ENCODE measurements around the gene GGNBP2.
"Not testable (repeated sequence)": the region's sequence is repeated elsewhere in the genome, so short reads cannot be mapped to it uniquely, and the experiment has no call there.

Gene GGNBP2

DNA sequence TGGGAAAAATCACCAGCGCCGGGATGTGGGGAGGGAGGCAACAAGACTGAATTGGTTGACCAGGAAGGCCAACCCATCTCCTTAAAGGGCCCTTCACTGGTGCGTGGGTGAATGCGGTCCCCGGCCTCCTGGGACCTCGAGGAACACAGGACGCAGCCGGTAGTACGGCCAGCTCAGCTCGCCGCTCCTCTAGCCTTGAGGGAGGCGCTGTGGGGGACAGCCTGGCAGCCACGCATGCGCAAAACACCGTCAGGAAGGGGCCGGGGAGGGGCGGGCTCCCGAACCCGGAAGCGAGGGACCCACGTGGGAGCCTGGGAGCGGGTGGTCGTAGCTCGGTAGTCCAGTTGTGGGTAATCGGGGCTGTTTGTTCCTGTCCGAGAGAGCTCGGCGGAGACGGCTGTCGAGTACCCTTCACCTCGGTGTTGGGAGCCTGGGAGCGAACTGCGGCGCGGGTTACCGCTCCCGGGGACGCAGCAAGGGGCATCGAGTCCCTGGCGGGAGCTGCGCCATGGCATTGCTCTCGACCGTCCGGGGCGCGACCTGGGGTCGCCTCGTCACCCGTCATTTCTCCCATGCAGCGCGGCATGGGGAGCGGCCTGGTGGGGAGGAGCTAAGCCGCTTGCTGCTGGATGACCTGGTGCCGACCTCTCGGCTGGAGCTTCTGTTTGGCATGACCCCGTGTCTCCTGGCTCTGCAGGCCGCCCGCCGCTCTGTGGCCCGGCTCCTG, 56.7 kb downstream of the GGNBP2 start, which contains the start of gene MRM1:
TSS of gene MRM1 (plus strand) at position 281 of the 727 bp plus-strand sequence. CDS start at position 509, 228 bp downstream.
- ChIA-PET CTCF (interaction anchor here (0.8 to 4.1 kb wide), 14 partner anchors 9 to 640 kb away, joined by 3 to 22 read pairs (median 5); partner anchors contain the start of genes MYO19 and PIGW), POLR2A (interaction anchor here (1.1 kb wide), 1 partner anchor 56 kb away, joined by 4 read pairs; the partner anchor contains the start of gene GGNBP2)
- under 1% methylated on average over 49 of the region's 60 CpGs for WGBS (ENCODE audit: insufficient coverage)
- Histone ChIP-seq H3K36me3 (ENCODE audit: control insufficient read depth in 4 of 4, insufficient read depth in 4 of 4, low read length in 3 of 4) (peaks cover 0 to 33% (median 5%) of the 10 kb centered on the region in 4 experiments), H3K4me1 (ENCODE audit: control extremely low read depth in 1 of 4, control insufficient read depth in 4 of 4, insufficient read depth in 4 of 4, low read length in 3 of 4) (peaks cover 8 to 38% (median 30%) of the 10 kb centered on the region in 4 experiments), H3K27ac (ENCODE audit: insufficient read depth in 1 of 2, low read depth in 1 of 2, low read length in 2 of 2, poor library complexity in 1 of 2, severe bottlenecking in 2 of 2) (peak within 1 kb of the TSS; percentile 67 to 82), H3K4me3 (ENCODE audit: control insufficient read depth in 1 of 7, extremely low read depth in 1 of 7, insufficient read depth in 4 of 7, low read depth in 2 of 7, low read length in 6 of 7) (peak within 1 kb of the TSS; percentile 80 to 97 (median 90)), H3K27me3 (replicated peaks in 2 of 5; ENCODE audit: control insufficient read depth in 4 of 5, insufficient read depth in 5 of 5, low read length in 4 of 5) (no peaks in the 10 kb centered on the region), H3K9me3 (ENCODE audit: control extremely low read depth in 1 of 5, control insufficient read depth in 4 of 5, insufficient read depth in 2 of 5, low read depth in 1 of 5, low read length in 4 of 5) (no peaks in the 10 kb centered on the region)
- peak; percentile 84 to 90 (median 87) for DNase-seq

DNA sequence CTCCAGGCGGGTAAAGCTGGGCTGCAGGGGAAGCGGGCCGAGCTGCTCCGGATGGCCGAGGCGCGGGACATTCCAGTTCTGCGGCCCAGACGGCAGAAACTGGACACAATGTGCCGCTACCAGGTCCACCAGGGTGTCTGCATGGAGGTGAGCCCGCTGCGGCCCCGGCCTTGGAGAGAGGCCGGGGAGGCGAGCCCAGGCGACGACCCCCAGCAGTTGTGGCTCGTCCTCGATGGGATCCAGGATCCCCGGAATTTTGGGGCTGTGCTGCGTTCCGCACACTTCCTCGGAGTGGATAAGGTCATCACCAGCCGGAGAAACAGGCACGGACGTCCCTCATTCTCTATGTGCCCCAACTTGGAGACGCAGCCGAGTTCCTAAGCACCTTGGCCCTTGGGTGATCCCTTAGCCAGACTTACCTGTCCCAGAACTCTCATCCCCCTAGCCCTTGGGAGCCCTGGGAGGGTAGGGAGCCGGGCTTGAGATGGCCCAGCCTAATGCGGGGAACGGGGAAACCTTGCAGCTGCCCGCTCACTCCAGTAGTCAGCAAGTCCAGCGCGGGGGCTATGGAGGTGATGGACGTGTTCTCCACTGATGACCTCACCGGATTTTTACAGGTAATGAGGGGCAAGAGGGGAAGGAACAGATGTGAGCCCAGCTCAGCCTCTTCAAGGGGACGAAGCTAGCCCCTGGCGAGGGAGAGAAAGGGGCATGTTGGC, 57.5 kb downstream of the GGNBP2 start:
- DNase-seq: no peak
- WGBS (ENCODE audit: insufficient coverage): under 1% methylated on average over 38 of the region's 38 CpGs
- H3K36me3 ChIP-seq (ENCODE audit: control insufficient read depth in 4 of 4, insufficient read depth in 4 of 4, low read length in 3 of 4): peaks cover 0 to 28% (median 5%) of the 10 kb centered on the region in 4 experiments
- no peaks in the 10 kb centered on the region for H3K9me3 ChIP-seq (ENCODE audit: control extremely low read depth in 1 of 5, control insufficient read depth in 4 of 5, insufficient read depth in 2 of 5, low read depth in 1 of 5, low read length in 4 of 5)
- peak overlapping the region; percentile 80 to 97 (median 90) for H3K4me3 ChIP-seq (ENCODE audit: control insufficient read depth in 1 of 7, extremely low read depth in 1 of 7, insufficient read depth in 4 of 7, low read depth in 2 of 7, low read length in 6 of 7)
- POLR2A ChIA-PET: interaction anchor here (1.1 kb wide), 1 partner anchor 57 kb away, joined by 4 read pairs; the partner anchor contains the start of gene GGNBP2
- peaks cover 8 to 38% (median 30%) of the 10 kb centered on the region in 4 experiments for H3K4me1 ChIP-seq (ENCODE audit: control extremely low read depth in 1 of 4, control insufficient read depth in 4 of 4, insufficient read depth in 4 of 4, low read length in 3 of 4)
- H3K27ac ChIP-seq (ENCODE audit: insufficient read depth in 1 of 2, low read depth in 1 of 2, low read length in 2 of 2, poor library complexity in 1 of 2, severe bottlenecking in 2 of 2): peak overlapping the region in 1 of 2 experiments; percentile 82
- CTCF ChIA-PET: interaction anchor here (0.7 to 4.1 kb wide), 24 partner anchors 9 to 795 kb away, joined by 3 to 22 read pairs (median 5); partner anchors contain the start of genes MYO19 and PIGW
- no peaks in the 10 kb centered on the region for H3K27me3 ChIP-seq (replicated peaks in 2 of 5; ENCODE audit: control insufficient read depth in 4 of 5, insufficient read depth in 5 of 5, low read length in 4 of 5)

DNA sequence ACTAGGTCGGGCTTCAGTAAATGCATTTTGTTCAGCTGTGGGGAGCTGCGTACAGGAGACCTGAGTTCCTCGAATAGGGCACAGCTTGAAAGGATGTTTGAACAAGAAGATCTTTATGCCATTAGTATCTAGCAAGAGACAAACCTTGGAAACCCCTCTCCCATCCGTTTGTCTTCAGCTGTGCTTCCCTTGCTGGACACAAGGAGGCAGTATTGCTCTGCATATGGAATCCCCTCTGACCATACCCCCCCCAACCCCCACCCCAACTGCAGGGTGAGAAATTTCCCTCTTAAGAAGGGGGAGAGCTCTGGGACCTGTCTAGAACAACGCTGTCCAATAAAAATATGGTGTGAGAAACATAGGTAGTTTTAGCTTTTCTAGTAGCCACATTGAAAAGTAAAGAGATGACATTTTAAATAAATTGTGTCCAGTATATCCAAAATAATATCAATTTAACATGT, 58.2 kb downstream of the GGNBP2 start:
- Histone ChIP-seq H3K4me1 (ENCODE audit: control extremely low read depth in 1 of 4, control insufficient read depth in 4 of 4, insufficient read depth in 4 of 4, low read length in 3 of 4) (peaks cover 8 to 38% (median 30%) of the 10 kb centered on the region in 4 experiments), H3K4me3 (ENCODE audit: control insufficient read depth in 1 of 7, extremely low read depth in 1 of 7, insufficient read depth in 4 of 7, low read depth in 2 of 7, low read length in 6 of 7) (peak overlapping the region in 6 of 7 experiments; percentile 80 to 97 (median 90)), H3K27me3 (replicated peaks in 2 of 5; ENCODE audit: control insufficient read depth in 4 of 5, insufficient read depth in 5 of 5, low read length in 4 of 5) (no peaks in the 10 kb centered on the region), H3K36me3 (ENCODE audit: control insufficient read depth in 4 of 4, insufficient read depth in 4 of 4, low read length in 3 of 4) (peaks cover 0 to 29% (median 7%) of the 10 kb centered on the region in 4 experiments), H3K27ac (ENCODE audit: insufficient read depth in 1 of 2, low read depth in 1 of 2, low read length in 2 of 2, poor library complexity in 1 of 2, severe bottlenecking in 2 of 2) (no peak overlapping the region), H3K9me3 (ENCODE audit: control extremely low read depth in 1 of 5, control insufficient read depth in 4 of 5, insufficient read depth in 2 of 5, low read depth in 1 of 5, low read length in 4 of 5) (no peaks in the 10 kb centered on the region)
- POLR2A ChIA-PET: no interaction called here
- CTCF ChIA-PET: interaction anchor here (0.7 to 4.1 kb wide), 19 partner anchors 8 to 794 kb away, joined by 3 to 22 read pairs (median 5); partner anchors contain the start of genes MYO19 and PIGW
- 0% methylated on average over 2 of the region's 5 CpGs for WGBS (ENCODE audit: insufficient coverage)
- DNase-seq: peak; percentile 83 to 88 (median 84)

DNA sequence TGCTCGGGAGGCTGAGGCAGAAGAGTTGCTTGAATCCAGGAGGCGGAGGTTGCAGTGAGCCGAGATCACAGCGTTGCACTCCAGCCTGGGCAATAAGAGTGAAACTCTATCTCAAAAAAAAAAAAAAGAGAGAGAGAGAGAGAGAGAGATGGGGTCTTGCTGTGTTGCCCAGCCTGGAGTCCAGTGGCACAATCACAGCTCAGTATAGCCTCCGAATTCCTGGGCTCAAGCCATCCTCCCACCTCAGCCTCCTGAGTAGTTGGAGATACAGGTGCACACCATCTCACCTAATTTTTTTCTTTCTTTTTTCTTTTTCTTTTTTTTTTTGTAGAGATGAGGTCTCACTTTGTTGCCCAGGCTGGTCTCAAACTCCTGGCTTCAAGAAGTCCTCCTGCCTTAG, 60.3 kb downstream of the GGNBP2 start:
- CTCF ChIA-PET: interaction anchor here (1.1 to 4.1 kb wide), 3 partner anchors 12 to 619 kb away, joined by 3 to 22 read pairs (median 3); no protein-coding TSS in a partner anchor
- not testable (repeated sequence) for H3K9me3 ChIP-seq (ENCODE audit: control extremely low read depth in 1 of 5, control insufficient read depth in 4 of 5, insufficient read depth in 2 of 5, low read depth in 1 of 5, low read length in 4 of 5); H3K4me3 ChIP-seq (ENCODE audit: control insufficient read depth in 1 of 7, extremely low read depth in 1 of 7, insufficient read depth in 4 of 7, low read depth in 2 of 7, low read length in 6 of 7); DNase-seq; H3K27me3 ChIP-seq (replicated peaks in 2 of 5; ENCODE audit: control insufficient read depth in 4 of 5, insufficient read depth in 5 of 5, low read length in 4 of 5); H3K27ac ChIP-seq (ENCODE audit: insufficient read depth in 1 of 2, low read depth in 1 of 2, low read length in 2 of 2, poor library complexity in 1 of 2, severe bottlenecking in 2 of 2)
- Histone ChIP-seq H3K4me1 (ENCODE audit: control extremely low read depth in 1 of 4, control insufficient read depth in 4 of 4, insufficient read depth in 4 of 4, low read length in 3 of 4) (peaks cover 8 to 44% (median 32%) of the 10 kb centered on the region in 4 experiments), H3K36me3 (ENCODE audit: control insufficient read depth in 4 of 4, insufficient read depth in 4 of 4, low read length in 3 of 4) (peaks cover 0 to 28% (median 8%) of the 10 kb centered on the region in 4 experiments)
- 100% methylated on average over 4 of the region's 5 CpGs for WGBS (ENCODE audit: insufficient coverage)
- POLR2A ChIA-PET: interaction anchor here (0.6 kb wide), 1 partner anchor 143 kb away, joined by 3 read pairs; no protein-coding TSS in a partner anchor

DNA sequence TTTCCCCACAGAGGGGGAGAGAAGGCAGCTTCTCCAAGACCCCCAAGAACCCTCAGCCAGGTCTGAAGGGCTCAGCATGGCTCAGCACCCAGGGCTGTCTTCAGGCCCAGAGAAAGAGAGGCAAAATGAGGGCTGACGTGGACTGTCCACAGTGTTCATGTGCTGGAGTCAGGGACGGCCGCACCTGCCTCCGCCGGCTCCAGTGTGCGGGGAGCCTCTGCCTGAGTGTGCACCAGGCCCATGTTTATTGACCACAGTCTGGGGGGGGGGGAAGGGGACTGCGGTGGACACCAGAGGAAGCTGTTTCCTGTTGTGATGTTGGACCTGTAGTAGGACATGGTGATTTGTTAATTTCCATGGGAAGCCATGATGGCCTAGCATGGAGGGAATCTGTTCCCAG, 63.6 kb downstream of the GGNBP2 start:
- no peak overlapping the region for H3K27ac ChIP-seq (ENCODE audit: insufficient read depth in 1 of 2, low read depth in 1 of 2, low read length in 2 of 2, poor library complexity in 1 of 2, severe bottlenecking in 2 of 2)
- H3K4me1 ChIP-seq (ENCODE audit: control extremely low read depth in 1 of 4, control insufficient read depth in 4 of 4, insufficient read depth in 4 of 4, low read length in 3 of 4): peaks cover 0 to 16% (median 9%) of the 10 kb centered on the region in 4 experiments
- ChIA-PET POLR2A (no interaction called here), CTCF (interaction anchor here (1.5 kb wide), 1 partner anchor 147 kb away, joined by 3 read pairs; no protein-coding TSS in a partner anchor)
- no peaks in the 10 kb centered on the region for H3K9me3 ChIP-seq (ENCODE audit: control extremely low read depth in 1 of 5, control insufficient read depth in 4 of 5, insufficient read depth in 2 of 5, low read depth in 1 of 5, low read length in 4 of 5)
- H3K27me3 ChIP-seq (replicated peaks in 2 of 5; ENCODE audit: control insufficient read depth in 4 of 5, insufficient read depth in 5 of 5, low read length in 4 of 5): no peaks in the 10 kb centered on the region
- peaks cover 0 to 27% (median 8%) of the 10 kb centered on the region in 4 experiments for H3K36me3 ChIP-seq (ENCODE audit: control insufficient read depth in 4 of 4, insufficient read depth in 4 of 4, low read length in 3 of 4)
- H3K4me3 ChIP-seq (ENCODE audit: control insufficient read depth in 1 of 7, extremely low read depth in 1 of 7, insufficient read depth in 4 of 7, low read depth in 2 of 7, low read length in 6 of 7): no peak overlapping the region
- 97% methylated on average over 6 of the region's 7 CpGs for WGBS (ENCODE audit: insufficient coverage)
- DNase-seq: no peak

DNA sequence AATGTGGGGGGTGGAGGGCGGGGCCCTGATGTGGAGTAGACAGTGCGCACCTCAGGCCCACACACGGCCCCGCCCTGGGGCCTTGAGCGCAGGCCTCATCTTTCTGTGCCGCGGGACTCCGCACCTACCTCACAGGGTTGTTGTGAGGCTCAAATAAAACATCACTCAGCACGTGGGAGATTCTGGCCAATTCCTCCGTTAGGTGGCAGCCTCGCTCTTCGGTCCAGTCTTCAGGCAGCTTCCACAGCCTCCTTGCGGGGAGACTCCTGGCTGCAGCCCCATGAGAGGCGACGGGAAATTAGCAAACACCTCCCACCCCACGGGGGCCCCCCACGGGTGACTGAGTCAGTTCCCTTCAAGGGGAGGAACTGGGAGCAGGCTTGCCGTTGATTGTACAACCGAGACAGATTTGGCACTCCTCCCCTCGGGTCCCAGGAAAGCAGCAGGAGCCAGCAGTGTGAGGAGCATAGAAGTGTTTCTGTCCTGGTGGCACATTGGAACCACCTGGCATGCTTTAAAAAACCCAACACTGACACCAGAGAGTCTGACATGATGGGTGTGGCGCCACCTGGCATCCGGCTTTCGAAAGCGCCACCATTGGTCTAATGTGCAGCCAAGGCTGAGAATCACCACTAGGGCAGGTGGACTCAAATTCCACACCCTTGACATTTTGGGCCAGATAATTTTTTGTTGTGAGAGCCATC, 64.2 kb downstream of the GGNBP2 start:
- CTCF ChIA-PET: interaction anchor here (1.5 kb wide), 1 partner anchor 147 kb away, joined by 3 read pairs; no protein-coding TSS in a partner anchor

More for the DNA sequence above, 64.2 kb downstream of the GGNBP2 start:
- H3K4me1 ChIP-seq (ENCODE audit: control extremely low read depth in 1 of 4, control insufficient read depth in 4 of 4, insufficient read depth in 4 of 4, low read length in 3 of 4): peaks cover 0 to 11% (median 7%) of the 10 kb centered on the region in 4 experiments
- no peaks in the 10 kb centered on the region for H3K27me3 ChIP-seq (replicated peaks in 2 of 5; ENCODE audit: control insufficient read depth in 4 of 5, insufficient read depth in 5 of 5, low read length in 4 of 5)
- peak; percentile 35 to 61 (median 59) for DNase-seq
- H3K36me3 ChIP-seq (ENCODE audit: control insufficient read depth in 4 of 4, insufficient read depth in 4 of 4, low read length in 3 of 4): peaks cover 0 to 24% (median 7%) of the 10 kb centered on the region in 4 experiments
- 75% methylated on average over 21 of the region's 24 CpGs for WGBS (ENCODE audit: insufficient coverage)
- H3K27ac ChIP-seq (ENCODE audit: insufficient read depth in 1 of 2, low read depth in 1 of 2, low read length in 2 of 2, poor library complexity in 1 of 2, severe bottlenecking in 2 of 2): no peak overlapping the region
- POLR2A ChIA-PET: no interaction called here
- H3K9me3 ChIP-seq (ENCODE audit: control extremely low read depth in 1 of 5, control insufficient read depth in 4 of 5, insufficient read depth in 2 of 5, low read depth in 1 of 5, low read length in 4 of 5): no peaks in the 10 kb centered on the region
- H3K4me3 ChIP-seq (ENCODE audit: control insufficient read depth in 1 of 7, extremely low read depth in 1 of 7, insufficient read depth in 4 of 7, low read depth in 2 of 7, low read length in 6 of 7): peak overlapping the region in 1 of 7 experiments; percentile 23
